AML-193 (cell line): ENCODE measurements around the gene SLC2A2.

Experiments used
- DNase-seq, 2 experiments: peaks; one replicate each; lab custom pipeline; 2025; lab: John Stamatoyannopoulos, UW

SLC2A2 gene

GRCh38 chr3:171026597-171027293 lies at the start of gene SLC2A2:
TSS of gene SLC2A2 (minus strand) at chr3:171026720. CDS start at chr3:171026670, 50 bp downstream.
- DNase-seq = no peak

- DNase-seq = no peak
Measured at GRCh38 chr3:171072432-171072831, 45.9 kb upstream of the SLC2A2 start.

GRCh38 chr3:171068658-171069057 lies 42.1 kb upstream of the SLC2A2 start:
- no peak for DNase-seq

DNA sequence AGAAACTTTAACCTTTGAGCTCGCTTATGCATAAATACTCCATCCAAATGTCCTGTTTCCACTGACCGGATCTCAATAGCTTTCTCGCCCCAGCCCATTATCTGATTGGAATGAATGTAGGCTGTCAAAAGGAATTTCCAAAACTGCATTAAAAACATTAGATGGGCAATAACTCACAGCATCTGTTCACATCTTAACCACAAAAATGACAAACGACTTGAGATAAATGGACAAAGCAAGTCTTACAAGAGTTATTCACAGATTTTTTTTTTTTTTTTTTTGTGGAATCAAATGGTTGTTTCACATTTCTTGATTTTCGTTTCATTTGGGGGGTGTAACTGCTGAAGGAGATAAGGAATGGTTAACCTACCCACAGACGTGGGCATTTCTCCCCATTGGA lies 39.7 kb upstream of the SLC2A2 start:
- no peak for DNase-seq

DNA sequence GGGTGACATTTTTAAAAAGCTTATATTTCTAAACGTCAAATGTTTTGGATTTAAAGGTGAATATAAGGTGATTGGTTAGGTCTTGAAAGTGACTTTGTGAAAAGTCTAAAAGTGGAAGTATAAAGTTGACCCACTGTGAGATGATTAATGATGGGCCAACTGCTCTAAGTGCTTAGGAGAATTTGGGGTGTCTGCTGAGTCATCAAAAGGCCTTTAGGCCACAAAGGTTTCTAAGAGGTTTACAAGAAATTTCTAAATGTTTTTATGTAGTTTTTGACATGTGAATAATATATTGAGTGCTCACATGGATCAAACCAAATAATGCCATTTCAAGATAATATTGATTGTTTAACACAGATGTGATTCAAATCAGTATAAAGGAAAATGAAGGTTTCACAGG lies 39.2 kb upstream of the SLC2A2 start:
- no peak for DNase-seq

GRCh38 chr3:171064461-171064860 lies 37.9 kb upstream of the SLC2A2 start:
- no peak for DNase-seq

- DNase-seq = no peak
Measured at GRCh38 chr3:171061749-171062148, 35.2 kb upstream of the SLC2A2 start.

- DNase-seq = no peak
Measured at GRCh38 chr3:171059978-171060377, 33.5 kb upstream of the SLC2A2 start.

GRCh38 chr3:171058873-171059603 lies 32.5 kb upstream of the SLC2A2 start:
- no peak for DNase-seq

DNA sequence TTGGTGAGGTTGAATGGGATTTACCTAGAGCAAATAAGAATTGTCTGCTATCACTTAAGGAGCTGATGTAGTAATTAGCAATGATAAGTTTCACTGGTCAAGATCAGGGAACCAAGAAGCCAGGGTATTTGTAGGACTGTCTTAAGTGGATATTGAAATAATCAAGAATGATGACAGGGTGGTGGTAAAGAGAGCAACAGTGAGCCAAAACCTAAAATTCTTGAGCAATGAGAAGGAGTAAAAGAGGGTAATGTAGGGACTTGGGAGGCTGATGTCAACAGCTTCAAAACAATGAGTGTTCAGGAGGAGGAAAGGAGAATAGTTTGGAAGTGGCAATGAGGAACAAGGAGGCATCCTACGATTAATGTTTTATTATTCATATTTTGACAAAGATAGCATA lies 31.5 kb upstream of the SLC2A2 start:
- no peak for DNase-seq

- no peak for DNase-seq
Measured at GRCh38 chr3:171057072-171057471, 30.6 kb upstream of the SLC2A2 start.

DNA sequence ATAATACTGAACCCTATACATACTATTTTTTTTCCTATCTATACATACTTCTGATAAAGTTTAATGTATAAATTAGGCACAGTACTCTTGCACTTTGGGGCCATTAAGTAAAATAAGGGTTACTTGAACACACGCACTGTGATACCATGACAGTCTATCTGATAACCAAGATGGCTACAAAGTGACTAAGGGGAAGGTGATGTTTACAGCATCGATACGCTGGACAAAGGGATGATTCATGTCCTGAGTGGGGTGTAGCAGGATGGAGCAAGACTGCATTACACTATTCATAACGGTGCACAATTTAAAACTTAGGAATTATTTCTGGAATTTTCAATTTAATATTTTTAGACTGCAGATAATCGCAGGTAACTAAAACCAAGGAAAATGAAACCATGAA lies 30.0 kb upstream of the SLC2A2 start:
- no peak for DNase-seq

DNA sequence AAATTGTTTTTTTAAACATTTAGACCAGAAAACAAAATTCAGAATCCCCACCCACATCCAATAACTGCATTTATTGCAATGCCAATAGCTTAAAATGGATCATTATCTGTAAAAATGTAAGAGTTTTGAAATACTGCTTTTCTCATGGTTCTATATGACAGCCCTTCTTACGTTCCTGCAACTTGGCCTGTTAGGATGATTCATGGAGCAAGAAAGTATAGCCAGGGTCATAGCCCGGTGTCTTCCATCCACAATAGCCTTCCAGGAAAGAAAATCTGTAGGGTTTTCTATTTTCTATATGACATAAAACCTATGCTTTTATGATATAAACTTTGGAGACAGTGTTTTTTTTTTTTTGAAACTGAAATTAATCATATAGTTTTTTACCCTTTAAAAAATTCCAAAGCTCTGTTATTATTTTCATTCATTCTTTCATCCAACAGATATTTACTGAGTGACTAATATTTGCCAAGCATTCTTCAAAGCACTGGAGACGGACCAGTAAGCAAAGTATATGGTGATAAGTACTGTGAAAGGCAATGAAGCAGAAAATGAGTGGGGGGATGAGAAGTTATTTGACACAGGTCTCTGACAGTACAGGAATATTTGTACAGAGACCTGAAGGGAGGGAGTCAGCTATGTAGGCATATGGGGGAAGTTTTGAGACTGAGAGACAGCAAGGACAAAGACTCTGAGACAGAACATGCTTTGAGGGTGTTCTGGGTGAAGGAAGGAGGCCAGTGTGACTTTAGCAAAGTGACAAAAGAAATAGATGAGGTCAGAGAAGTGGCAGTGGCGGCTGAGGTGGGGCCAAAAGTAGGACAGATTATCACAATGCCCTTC lies 29.0 kb upstream of the SLC2A2 start:
- DNase-seq = no peak

- DNase-seq = no peak
Measured at GRCh38 chr3:171054921-171055320, 28.4 kb upstream of the SLC2A2 start.

GRCh38 chr3:171054231-171054630 lies 27.7 kb upstream of the SLC2A2 start:
- DNase-seq = no peak

DNA sequence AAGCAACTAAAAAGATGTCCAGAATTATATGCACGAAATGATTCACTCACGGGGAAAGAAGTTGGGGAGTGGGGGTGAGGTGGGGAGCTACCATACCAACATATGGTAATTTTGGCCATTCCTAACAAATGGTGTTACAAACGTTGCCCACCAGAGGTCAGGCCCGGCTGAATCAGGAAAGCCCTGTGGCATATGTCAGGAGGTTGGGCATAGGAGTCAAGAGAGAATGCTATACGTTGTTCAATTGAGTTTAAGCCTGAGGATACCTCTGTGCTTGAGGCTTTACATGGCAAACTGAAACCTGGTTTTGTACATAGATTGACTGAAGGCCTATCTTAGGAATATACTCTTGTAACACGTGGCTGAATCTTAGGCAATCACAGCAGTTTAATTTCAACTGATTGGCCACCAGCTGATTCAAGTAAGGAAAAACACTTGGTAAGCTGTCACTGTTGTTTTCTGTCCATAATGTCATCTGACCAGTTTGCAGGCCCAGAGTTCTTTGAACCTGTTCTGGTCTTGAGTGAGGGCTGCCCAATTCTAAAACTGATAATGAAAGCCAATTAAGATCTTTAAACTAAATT lies 23.4 kb upstream of the SLC2A2 start:
- DNase-seq = peak; percentile 47

- no peak for DNase-seq
Measured at GRCh38 chr3:171046760-171047159, 20.2 kb upstream of the SLC2A2 start.

DNA sequence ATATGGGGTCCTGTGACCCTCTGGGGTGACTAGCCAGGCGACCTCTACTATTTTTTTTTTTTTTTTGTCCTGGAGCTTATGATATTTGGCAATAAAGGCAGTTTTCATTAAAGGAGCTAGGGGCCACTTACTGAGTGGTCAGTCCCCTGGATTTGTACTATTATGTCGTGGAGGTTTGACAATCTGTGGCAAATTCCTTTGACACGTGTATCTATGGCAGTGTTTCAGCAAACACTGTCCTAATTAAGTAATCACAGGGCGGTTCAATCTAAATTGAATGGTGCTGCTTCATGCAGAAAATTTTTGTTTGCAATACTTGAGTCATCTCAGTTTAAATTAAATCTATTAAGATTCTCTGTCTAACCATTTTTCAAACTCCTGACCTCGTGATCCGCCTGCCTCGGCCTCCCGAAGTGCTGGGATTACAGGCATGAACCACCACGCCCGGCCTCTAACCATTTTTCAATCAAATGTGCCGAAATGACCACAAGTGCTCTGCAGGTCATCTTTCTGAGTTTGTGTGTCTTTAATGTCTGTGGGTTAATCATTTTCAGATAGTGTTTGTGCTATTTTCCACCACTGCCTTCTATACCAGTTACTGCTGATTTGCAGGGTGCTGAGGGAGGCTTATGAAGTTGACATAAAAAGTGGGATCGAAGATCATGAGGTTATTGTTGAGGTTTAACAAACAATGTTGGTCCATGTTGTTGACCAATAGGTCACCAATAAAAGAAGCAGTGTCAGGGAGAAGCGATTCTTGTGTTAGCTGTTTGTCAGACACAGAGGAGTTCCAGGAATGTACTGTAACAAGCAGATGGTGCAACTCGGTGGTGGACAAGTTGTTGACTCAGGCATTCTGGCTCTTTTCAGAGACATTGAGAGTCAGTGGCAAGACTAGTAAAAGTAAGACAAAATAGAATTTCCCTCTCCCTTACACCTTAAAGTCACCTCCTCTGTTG lies 18.6 kb upstream of the SLC2A2 start:
- no peak for DNase-seq

- no peak for DNase-seq
Measured at GRCh38 chr3:171044384-171044783, 17.9 kb upstream of the SLC2A2 start.

DNA sequence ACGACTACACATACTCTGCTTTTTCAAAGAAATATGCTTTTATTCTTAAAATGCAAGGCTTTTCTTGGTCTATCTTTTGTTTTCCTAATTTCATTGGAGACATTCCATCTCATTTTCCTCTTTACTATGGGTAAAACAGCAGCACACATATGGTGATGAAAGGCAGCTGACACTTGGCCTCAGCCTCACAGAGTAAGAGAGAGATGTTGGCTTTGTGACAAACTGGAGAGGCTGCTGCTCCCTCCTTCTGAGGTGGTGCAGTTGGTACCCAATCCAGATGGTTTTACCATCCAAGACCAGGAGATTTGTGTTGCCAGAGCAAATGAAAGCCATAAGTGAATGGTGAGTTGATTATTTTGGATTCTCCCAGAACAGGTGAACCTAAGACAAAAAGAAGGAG lies 13.2 kb upstream of the SLC2A2 start:
- no peak for DNase-seq

GRCh38 chr3:171038342-171038741 lies 11.8 kb upstream of the SLC2A2 start:
- no peak for DNase-seq
